HepG2 (cell line): ENCODE data around the gene MIB1. TPM values are rescaled to one million over a fixed set of nuclear protein-coding genes. Genes with fewer than 3 reads are reported as not detected.

Experiments used
- ATAC-seq: fragments of 200-7000 bp; cut with Tn5 transposase; 3 replicates; pipeline ENCODE4 v1.9.1; 2020; ENCODE audit warnings: mild to moderate bottlenecking, moderate library complexity
- BruUV-seq: library from RNA; stranded (reverse); fragments of 400-500 nt; replicated peaks from 2 replicates; lab custom pipeline; 2021; lab: Mats Ljungman, UMichigan
- CTCF ChIA-PET: fragments of 300-600 bp; formaldehyde crosslinking; extraction: SDS; loops from one replicate; lab custom pipeline; 2021; ENCODE audit warnings: low total read pairs, inconsistent platforms, low intra/inter-chr PET ratio; lab: Yijun Ruan, JAX
- POLR2A ChIA-PET: fragments of 350-600 bp; sonication (Branson Sonifier 250); formaldehyde crosslinking; loops from one replicate; lab custom pipeline; 2020; ENCODE audit warnings: antibody characterized with exemption, inconsistent platforms; lab: Yijun Ruan, JAX
- DNase-seq: peaks from one replicate; pipeline ENCODE4 v3.0.0-alpha.2; 2015; ENCODE audit warnings: low spot score
- FAIRE-seq: peaks from 3 replicates; lab custom pipeline; 2011; peaks lifted over from hg19 to GRCh38; lab: Jason Lieb, UNC
- H2AFZ ChIP-seq: one replicate; pipeline ENCODE4 v1.6.1; 2011; ENCODE audit warnings: low read length, inconsistent platforms
- H3K27ac ChIP-seq: fragments of 300-600 bp; 3 replicates; pipeline ENCODE4 v1.8.0; 2011; ENCODE audit warnings: mixed run types, mild to moderate bottlenecking, mixed read lengths, low read length, inconsistent platforms; ENCODE audit not compliant: insufficient read depth; ENCODE audit errors: extremely low read length
- H3K27me3 ChIP-seq, 2 experiments: fragments of 200-600 bp in 1 of 2; 2 replicates in 1 of 2; 3 replicates in 1 of 2; pipeline versions ENCODE4 v1.6.0 to v1.8.0; 2011; ENCODE audit warnings: low read length in 2 of 2, mild to moderate bottlenecking in 2 of 2, moderate library complexity in 2 of 2, inconsistent platforms in 1 of 2; ENCODE audit not compliant: insufficient read depth in 2 of 2, control insufficient read depth in 1 of 2
- H3K36me3 ChIP-seq, 2 experiments: fragments of 200-600 bp in 1 of 2; replicated peaks in 1 of 2; 2 replicates in 1 of 2; 3 replicates in 1 of 2; pipeline versions ENCODE4 v1.5.1 to v1.8.0; 2011; ENCODE audit warnings: low read length in 2 of 2, inconsistent platforms in 1 of 2; ENCODE audit not compliant: insufficient read depth in 2 of 2, control insufficient read depth in 1 of 2
- H3K4me1 ChIP-seq: 2 replicates; pipeline ENCODE4 v1.5.1; 2012; ENCODE audit warnings: low read length, inconsistent platforms; ENCODE audit not compliant: insufficient read depth
- H3K4me2 ChIP-seq: 2 replicates; pipeline ENCODE4 v1.6.0; 2011; ENCODE audit warnings: low read depth, low read length, inconsistent platforms
- H3K4me3 ChIP-seq, 3 experiments: fragments of 200-600 bp in 1 of 3; sonication (generic), shearing (Covaris generic) in 1 of 3; replicated peaks in 1 of 3; 2 replicates each; pipeline ENCODE4 v1.5.1; 2011 to 2016; ENCODE audit warnings: low read length in 3 of 3, inconsistent platforms in 2 of 3, low read depth in 2 of 3, mild to moderate bottlenecking in 2 of 3, control low read depth in 1 of 3, mixed read lengths in 1 of 3; ENCODE audit not compliant: insufficient read depth in 1 of 3
- H3K79me2 ChIP-seq: one replicate; pipeline ENCODE4 v1.6.1; 2011; ENCODE audit warnings: low read length, inconsistent platforms; ENCODE audit not compliant: insufficient read depth
- H3K9ac ChIP-seq: 2 replicates; pipeline ENCODE4 v1.6.0; 2011; ENCODE audit warnings: mild to moderate bottlenecking, low read depth, low read length, inconsistent platforms; ENCODE audit not compliant: insufficient read depth
- H3K9me3 ChIP-seq: 2 replicates; pipeline ENCODE4 v1.5.1; 2012; ENCODE audit warnings: mild to moderate bottlenecking, low read length
- H4K20me1 ChIP-seq: 2 replicates; pipeline ENCODE4 v1.6.0; 2011; ENCODE audit warnings: inconsistent platforms, mild to moderate bottlenecking, low read length, moderate library complexity; ENCODE audit not compliant: insufficient read depth
- ATF4 ChIP-seq, 2 experiments: fragments of 450-650 bp in 1 of 2; sonication (generic) in 1 of 2; formaldehyde crosslinking; IDR thresholded peaks; 2 replicates each; pipeline versions ENCODE4 v1.5.0 to v1.8.0; 2020 to 2022; ENCODE audit warnings: mild to moderate bottlenecking in 1 of 2, missing genetic modification reagents in 1 of 2
- CHCHD3 ChIP-seq: sonication (generic); formaldehyde crosslinking; IDR thresholded peaks from 2 replicates; pipeline ENCODE4 v1.8.0; 2022; ENCODE audit warnings: mild to moderate bottlenecking, missing genetic modification reagents, moderate library complexity
- DPF2 ChIP-seq: sonication (generic); formaldehyde crosslinking; IDR thresholded peaks from 2 replicates; pipeline ENCODE4 v1.4.0; 2020; ENCODE audit warnings: mild to moderate bottlenecking, low read depth, missing genetic modification reagents, borderline replicate concordance
- HOXA5 ChIP-seq: sonication (generic); formaldehyde crosslinking; IDR thresholded peaks from 2 replicates; pipeline ENCODE4 v1.4.0; 2020; ENCODE audit warnings: missing genetic modification reagents
- ISL2 ChIP-seq: sonication (generic); formaldehyde crosslinking; IDR thresholded peaks from 2 replicates; pipeline ENCODE4 v1.5.0; 2020; ENCODE audit warnings: missing genetic modification reagents
- KDM3A ChIP-seq: IDR thresholded peaks from 2 replicates; pipeline ENCODE4 v1.6.1; 2018; ENCODE audit warnings: low read depth, missing compliant biosample characterization
- MED13 ChIP-seq: sonication (generic); formaldehyde crosslinking; IDR thresholded peaks from 2 replicates; pipeline ENCODE4 v1.5.0; 2020; ENCODE audit warnings: missing genetic modification reagents
- MTA3 ChIP-seq: sonication (generic); formaldehyde crosslinking; IDR thresholded peaks from 2 replicates; pipeline ENCODE4 v1.4.0; 2020; ENCODE audit warnings: missing genetic modification reagents
- NFIB ChIP-seq: sonication (generic); formaldehyde crosslinking; IDR thresholded peaks from 2 replicates; pipeline ENCODE4 v1.9.0; 2021; ENCODE audit warnings: missing genetic modification reagents, mild to moderate bottlenecking, borderline replicate concordance
- NFIC ChIP-seq: IDR thresholded peaks from 2 replicates; pipeline ENCODE4 v1.6.1; 2012; ENCODE audit warnings: mild to moderate bottlenecking, low read length, inconsistent platforms
- PITX1 ChIP-seq: sonication (generic); formaldehyde crosslinking; IDR thresholded peaks from 2 replicates; pipeline ENCODE4 v1.5.1; 2020; ENCODE audit warnings: mild to moderate bottlenecking, missing genetic modification reagents
- RFXANK ChIP-seq: IDR thresholded peaks from 2 replicates; pipeline ENCODE4 v1.6.1; 2016
- ZNF18 ChIP-seq: sonication (generic); formaldehyde crosslinking; IDR thresholded peaks from 2 replicates; pipeline ENCODE4 v1.8.0; 2022; ENCODE audit warnings: mild to moderate bottlenecking, missing genetic modification reagents; ENCODE audit not compliant: insufficient replicate concordance
- ZNF331 ChIP-seq: sonication (generic); formaldehyde crosslinking; IDR thresholded peaks from 2 replicates; pipeline ENCODE4 v1.4.0; 2020; ENCODE audit warnings: missing genetic modification reagents
- ZNF672 ChIP-seq: sonication (generic); formaldehyde crosslinking; IDR thresholded peaks from 2 replicates; pipeline ENCODE4 v1.8.1; 2022; ENCODE audit warnings: missing genetic modification reagents
- ZNF883 ChIP-seq: sonication (generic); formaldehyde crosslinking; IDR thresholded peaks from 2 replicates; pipeline ENCODE4 v1.5.1; 2020; ENCODE audit warnings: mild to moderate bottlenecking, missing genetic modification reagents; ENCODE audit errors: not compliant biosample characterization
- WGBS: methylation state at CpG from one replicate; pipeline ENCODE4 v1.1.6; 2017; ENCODE audit warnings: low lambda C conversion rate; 5-methylcytosine and 5-hydroxymethylcytosine counted together
- in situ Hi-C: cut with HindIII; loops from 2 replicates; pipeline ENCODE4 v1.10.0; 2017; ENCODE audit warnings: low pct_unique_long_range_greater_than_20kb; ENCODE audit not compliant: extremely low pct_ligation_motif_present
- intact Hi-C: fragments of 100-400 bp; cut with micrococcal nuclease; formaldehyde crosslinking; loops from one replicate; pipeline ENCODE4 v1.10.0; 2022; ENCODE audit not compliant: unreplicated experiment
- polyA plus RNA-seq, 8 experiments: library from polyadenylated mRNA; depleted of rRNA in 3 of 8; stranded (reverse) in 7 of 8; unstranded in 1 of 8; fragments of >200 nt; fragmentation: Illumina TruSeq in 4 of 8; extraction: Trizol in 4 of 8; gene quantifications; 2 replicates each; pipeline versions ENCODE4 v1.2.1 to v1.2.3, GENCODE V29; 2011 to 2016; ENCODE audit warnings: low read depth in 4 of 8, missing spikeins in 1 of 8, mixed read lengths in 1 of 8; ENCODE audit not compliant: insufficient read depth in 1 of 8
- total RNA-seq, 5 experiments: library from RNA; depleted of rRNA; stranded (reverse); fragments of >200 nt; fragmentation: Illumina TruSeq; extraction: Trizol; gene quantifications; 2 replicates each; pipeline ENCODE4 v1.2.3, GENCODE V29; 2016; ENCODE audit warnings: low read depth in 1 of 5

Gene MIB1
- total and polyA plus RNA-seq, 2 of the 13 experiments (the other 11 are each of a cell fraction or from before 2014, with no cell fraction given): 12.0 to 47.0 TPM

- Histone ChIP-seq H4K20me1 (no peaks in the 10 kb centered on the region), H3K9ac (no peak overlapping the region), H3K27me3 (no peaks in the 10 kb centered on the region), H3K9me3 (no peaks in the 10 kb centered on the region), H2AFZ (no peak overlapping the region), H3K4me3 (no peak overlapping the region), H3K4me2 (no peak overlapping the region), H3K36me3 (no peaks in the 10 kb centered on the region), H3K79me2 (no peaks in the 10 kb centered on the region), H3K4me1 (no peaks in the 10 kb centered on the region), H3K27ac (no peak overlapping the region)
- BruUV-seq: no TSS peak
- 4% methylated on average over 1 of the region's 1 CpG for WGBS
- ChIA-PET POLR2A (no interaction called here), CTCF (no interaction called here)
- no peak for ATAC-seq
- in situ Hi-C loops (no loop called here), intact Hi-C loops (no loop called here)
- TF ChIP-seq ZNF331 (no peak), DPF2 (no peak), HOXA5 (CRISPR knock-in tag) (no peak), PITX1 (CRISPR knock-in tag) (no peak), RFXANK (no peak), ZNF672 (CRISPR knock-in tag) (no peak), ZNF18 (CRISPR knock-in tag) (no peak), NFIC (no peak), ATF4 (CRISPR knock-in tag; IDR thresholded peaks at IDR 0.05) (no peak), ISL2 (CRISPR knock-in tag) (no peak), NFIB (CRISPR knock-in tag) (no peak), ZNF883 (CRISPR knock-in tag) (no peak), MED13 (CRISPR knock-in tag) (no peak), MTA3 (CRISPR knock-in tag) (no peak), KDM3A (CRISPR knock-in tag) (no peak), CHCHD3 (CRISPR knock-in tag) (no peak)
- FAIRE-seq: no peak
- no peak for DNase-seq
Observed at GRCh38 chr18:21889570-21889969, 149.0 kb downstream of the MIB1 start.
